Measurements from ENCODE around the gene RHBDD2.
"Not testable (repeated sequence)": the region's sequence is repeated elsewhere in the genome, so short reads cannot be mapped to it uniquely, and the experiment has no call there.

The RHBDD2 gene

DNA sequence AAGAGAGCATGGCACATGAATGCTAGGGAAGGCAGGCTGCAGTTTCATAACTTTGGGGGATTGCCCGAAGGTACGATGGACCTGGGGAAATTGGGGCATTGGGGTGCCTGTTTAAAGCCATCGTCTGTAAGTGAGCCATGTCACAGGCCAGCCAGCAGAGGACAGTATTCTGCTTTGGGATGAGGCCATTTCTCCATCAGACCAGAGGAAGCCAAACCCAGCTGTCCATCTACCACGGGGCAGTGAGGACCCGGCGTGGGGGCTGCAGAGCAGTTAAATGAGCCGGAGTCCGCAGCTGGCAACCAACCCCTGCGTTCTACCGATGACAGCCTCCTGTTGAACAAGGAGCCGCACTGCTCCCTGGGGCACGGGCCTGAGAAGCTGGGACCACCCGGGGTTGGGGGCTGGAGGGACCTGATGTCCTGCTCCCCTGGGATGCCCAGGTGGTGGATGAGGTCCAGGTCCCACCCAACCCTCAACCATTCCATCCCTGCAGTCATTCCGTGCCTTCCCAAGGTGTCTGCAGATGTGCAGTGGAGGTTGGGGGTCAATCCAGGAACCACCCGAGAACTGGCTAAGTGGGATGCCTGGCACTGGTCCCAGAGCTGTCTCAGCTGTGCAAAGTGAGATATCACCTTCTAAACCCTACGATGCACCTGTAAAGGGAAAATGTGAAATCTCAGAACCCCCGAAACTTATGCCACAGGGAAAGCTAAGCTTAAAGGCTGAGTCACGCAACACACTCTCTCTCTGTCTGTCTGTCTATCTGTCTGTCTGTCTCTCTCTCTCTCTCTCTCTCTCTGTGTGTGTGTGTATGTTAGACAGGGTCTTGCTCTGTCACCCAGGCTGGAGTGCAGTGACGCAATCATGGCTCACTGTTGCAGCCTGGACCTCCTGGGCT is 12.1 kb upstream of the RHBDD2 start:
- DNase-seq, result peak; percentile 53

DNA sequence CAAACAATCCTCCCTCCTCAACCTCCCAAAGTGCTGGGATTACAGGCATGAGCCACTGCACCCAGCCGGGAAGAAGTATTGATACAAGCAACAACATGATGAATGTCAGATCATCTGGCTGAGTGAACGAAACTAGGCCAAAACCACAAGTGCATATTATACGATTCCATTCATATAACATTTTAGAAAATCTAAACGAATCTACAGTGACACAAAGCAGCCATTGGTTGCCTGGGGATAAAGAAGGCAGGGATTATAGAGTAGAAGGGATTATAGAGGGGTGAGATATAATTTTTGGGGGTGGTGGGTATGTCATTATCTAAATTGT is 11.5 kb upstream of the RHBDD2 start:
- DNase-seq, result no peak

DNA sequence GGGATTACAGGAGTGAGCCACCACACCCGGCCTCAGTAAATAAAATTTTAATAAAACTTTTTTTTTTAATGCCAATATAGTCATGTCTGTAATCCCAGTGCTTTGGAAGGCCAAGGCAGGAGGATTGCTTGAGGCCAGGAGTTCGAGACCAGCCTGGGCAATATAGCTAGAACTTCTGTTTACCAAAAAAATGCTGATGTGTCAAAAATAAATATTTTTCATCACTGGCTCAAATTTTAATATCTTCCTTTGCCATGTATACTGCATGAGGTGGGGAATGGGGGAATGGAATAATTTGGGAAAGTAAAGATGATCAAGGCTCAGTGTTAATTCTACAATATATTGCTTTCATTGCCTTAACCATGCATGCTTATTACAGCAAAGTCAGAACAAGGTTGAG is 10.7 kb upstream of the RHBDD2 start:
- no peak for DNase-seq

DNA sequence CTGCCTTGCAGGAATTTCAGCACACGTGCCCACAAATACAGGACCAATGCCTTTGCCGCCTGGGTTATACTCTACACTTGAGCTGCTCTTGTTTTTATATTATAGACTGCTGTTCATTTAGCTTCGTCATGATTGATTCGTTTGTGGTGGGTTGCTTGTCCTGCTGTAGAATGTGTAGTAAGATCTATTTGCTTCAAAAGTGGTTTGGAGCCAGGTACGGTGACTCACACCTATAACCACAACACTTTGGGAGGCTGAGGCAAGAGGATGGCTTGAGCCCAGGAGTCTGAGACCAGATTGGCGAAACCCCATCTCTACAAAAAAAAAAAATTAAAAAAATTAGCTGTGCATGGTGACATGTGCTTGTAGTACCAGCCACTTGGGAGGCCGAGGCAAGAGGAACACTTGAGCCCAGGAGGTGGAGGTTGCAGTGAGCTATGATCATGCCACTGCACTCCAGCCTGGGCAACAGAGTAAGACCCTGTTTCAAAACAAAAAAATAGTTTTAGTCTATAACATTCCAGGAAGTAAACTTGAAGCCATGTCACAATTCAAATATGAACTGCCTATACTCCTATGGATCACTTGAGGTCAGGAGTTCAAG is 9.0 kb upstream of the RHBDD2 start:
- no peak for DNase-seq

DNA sequence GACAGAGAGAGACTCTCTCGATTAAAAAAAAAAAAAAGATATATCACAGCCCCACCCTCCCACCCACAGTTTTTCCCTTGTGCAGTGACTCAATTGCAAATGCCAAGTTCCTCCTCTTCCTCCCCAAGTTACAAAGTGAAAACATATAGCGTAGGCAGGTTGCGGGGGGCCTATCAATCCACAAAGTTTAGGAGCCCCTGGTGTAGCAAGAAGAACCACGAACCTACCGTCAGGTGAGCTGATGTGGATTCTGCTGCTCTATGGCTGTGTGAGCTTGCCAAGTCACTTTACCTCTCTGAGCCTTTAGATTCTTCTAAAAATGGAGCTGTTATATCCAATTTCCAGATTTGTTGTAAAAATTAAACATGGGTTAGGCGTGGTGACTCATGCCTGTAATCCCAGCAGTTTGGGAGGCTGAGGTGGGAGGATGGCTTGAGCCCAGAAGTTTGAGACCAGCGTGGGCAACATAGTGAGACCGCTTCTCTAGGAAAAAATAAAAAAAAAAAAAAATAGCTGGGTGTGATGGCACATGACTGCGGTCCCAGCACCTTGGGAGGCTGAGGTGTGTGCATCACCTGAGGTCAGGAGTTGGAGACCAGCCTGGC is 8.2 kb upstream of the RHBDD2 start:
- peak; percentile 22 for DNase-seq

DNA sequence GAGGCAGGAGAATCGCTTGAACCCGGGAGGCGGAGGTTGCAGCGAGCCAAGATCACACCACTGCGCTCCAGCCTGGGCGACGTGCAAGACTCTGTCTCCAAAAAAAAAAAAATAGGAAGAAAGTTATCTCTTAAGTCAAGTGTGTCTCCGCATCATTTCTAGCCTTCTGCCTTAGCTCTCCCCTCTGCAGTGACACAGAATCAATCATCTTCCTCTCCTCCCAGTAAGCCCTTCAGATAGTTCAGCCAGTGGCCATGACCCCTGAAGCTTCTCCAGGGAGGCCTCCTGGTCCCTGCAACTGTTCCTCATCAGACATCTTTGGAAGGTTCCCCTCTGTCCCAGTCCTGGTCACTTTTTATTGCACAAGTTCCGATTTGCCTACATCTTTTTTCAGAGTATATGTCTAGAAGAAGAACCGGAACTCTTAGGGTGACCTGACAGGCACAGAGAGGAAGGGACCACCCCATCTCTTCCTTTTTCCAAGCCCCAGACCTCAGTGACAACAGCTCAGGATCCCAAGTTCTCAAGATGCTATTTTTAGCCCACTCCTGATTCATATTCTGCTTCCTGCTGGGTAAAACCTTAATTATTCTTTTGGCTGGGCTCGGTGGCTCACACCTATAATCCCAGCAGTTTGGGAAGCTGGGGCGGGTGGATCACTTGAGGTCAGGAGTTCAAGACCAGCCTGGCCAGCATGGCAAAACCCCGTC is 6.6 kb upstream of the RHBDD2 start:
- DNase-seq, result no peak

DNA sequence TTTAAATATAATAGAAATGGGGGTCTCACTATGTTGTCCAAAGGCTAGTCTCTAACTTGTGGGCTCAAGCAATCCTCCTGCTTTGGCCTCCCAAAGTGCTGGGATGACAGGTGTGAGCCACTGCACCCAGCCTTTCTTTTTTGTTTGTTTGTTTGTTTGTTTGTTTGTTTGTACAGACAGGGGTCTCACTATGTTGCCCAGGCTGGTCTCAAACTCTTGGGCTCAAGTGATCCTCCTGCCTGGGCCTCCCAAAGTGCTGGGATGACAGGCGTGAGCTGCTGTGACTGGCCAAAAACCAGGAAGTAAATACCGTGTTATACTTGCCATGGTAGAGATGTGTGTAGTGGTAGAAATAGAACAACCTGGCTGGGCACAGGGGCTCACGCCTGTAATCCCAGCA is 4.7 kb upstream of the RHBDD2 start:
- not testable (repeated sequence) for DNase-seq

DNA sequence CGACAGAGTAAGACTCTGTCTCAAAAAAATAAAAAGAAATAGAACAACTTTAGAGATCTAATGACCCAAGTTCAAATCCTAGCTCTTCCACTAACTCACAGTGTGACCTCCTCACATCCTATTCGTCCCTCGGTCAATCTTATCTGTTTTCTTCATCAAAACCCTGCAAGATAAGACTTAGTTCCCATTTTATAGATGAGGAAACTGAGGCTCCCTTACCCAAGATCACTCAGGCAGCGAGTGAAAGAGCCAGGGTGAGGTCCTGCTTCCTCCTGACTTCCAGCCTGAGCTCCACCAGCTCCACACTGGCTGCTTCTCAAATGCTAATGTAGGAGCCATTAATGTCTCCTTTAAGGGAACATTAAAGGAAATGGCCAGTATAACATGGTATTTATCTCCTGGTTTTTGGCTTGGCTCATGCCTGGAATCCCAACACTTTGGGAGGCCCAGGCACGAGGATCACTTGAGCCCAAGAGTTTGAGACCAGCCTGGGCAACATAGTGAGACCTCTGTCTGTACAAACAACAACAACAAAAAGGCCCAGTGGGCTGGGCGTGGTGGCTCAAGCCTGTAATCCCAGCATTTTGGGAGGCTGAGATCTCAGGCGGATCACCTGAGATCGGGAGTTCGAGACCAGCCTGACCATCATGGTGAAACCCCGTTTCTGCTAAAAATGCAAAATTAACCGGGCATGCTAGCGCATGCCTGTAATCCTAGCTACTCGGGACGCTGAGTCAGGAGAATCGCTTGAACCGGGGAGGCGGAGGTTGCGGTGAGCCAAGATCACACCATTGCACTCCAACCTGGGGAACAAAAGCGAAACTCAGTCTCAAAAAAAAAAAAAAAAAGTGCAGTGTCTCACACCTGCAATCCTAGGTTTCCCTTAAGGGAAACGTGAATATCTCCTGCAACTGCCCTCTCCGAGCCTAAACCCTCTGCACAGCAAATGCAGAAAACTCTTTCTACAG is 3.4 kb upstream of the RHBDD2 start:
- no peak for DNase-seq

DNA sequence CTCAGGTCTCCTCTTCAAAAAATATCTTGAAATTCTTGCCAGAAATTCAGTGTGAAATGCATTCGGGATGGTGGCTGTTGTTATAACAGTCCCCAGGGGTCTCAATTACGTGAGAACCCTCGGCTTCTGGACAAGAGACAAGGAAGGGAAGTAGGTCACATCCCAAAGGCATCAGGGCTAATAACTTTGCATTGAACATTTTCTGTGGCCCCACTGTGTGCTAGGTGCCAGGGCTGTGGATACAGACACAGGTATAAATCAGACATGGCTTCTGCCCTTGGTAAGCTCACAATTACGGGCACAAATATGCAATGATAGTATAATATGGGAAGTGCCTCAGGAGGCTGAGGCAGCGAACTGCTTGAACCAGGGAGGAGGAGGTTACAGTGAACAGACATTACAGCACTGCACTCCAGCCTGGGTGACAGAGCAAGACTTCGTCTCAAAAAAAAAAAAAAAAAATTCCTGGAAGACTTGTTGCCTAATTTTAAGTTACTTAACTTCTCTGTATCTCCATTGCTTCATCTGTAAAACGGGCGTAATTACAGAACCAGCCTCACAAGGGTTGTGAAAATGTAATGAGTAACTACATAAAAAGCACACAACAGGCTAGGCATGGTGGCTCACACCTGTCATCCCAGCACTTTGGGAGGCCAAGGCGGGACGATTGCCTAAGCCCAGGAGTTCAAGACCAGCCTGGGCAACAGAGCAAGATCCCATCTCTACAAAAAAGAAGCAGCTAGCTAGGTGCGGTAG is 2.5 kb upstream of the RHBDD2 start:
- no peak for DNase-seq

DNA sequence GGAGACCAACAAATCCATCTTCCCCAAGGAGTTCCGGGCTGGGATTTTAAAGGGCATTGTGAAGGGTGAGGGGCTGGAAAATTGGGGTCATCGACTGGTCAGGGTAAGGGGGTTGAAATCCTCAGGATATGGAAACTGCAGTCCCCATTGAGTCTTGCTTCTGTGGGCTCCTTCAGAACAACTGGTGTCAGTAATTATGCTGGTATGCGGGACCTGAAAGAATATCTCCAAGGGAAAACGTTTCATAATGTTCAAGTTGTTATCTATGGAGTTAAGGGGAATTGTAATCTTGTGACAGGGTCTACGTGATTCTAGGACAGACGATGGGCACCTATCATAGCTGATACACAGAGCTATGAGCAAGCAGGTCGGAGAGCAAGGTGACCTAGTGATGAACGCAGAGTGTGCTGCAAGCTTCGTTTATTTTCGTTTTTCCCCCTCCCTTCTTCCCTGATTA is 494 bp upstream of the RHBDD2 start:
- DNase-seq, result no peak

DNA sequence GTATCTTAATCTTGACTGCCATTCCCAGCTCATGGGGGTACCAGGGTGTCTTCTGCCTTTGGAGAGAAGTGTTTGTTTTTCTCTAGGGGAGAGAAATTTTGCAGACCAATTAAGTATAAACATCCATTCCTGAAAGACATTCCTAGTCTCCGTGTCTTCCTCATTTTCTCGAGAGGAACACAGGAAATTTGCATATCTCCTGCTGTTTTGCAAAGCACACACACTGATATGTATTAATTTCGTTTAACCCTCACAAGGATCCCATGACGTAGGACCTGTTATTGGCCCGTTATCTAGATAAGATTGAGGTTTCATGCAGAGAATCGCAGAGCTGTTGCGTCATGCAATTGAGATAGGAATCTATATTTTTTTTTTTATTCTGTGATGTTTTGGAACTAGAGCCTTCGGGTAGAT is 944 bp downstream of the RHBDD2 start:
- DNase-seq, result peak; percentile 30

DNA sequence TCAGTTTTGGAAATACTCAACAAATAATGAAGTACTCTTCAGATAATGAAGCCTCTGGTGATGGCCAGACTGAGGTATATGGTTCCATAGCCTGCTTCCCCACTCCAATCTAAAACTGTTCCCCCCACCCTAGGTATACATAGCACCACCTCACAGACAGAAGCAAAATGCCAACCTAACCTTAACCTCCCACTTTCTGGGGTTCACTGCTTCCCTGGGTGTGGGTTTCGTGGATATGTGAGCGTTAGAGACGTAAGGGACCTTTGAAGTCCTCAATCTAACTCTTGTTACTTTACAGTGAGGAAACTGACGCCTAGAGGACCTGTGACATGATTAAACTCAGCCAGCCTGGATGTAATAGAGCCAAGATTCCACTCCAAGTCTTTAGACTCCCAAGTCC is 1.4 kb downstream of the RHBDD2 start:
- no peak for DNase-seq

DNA sequence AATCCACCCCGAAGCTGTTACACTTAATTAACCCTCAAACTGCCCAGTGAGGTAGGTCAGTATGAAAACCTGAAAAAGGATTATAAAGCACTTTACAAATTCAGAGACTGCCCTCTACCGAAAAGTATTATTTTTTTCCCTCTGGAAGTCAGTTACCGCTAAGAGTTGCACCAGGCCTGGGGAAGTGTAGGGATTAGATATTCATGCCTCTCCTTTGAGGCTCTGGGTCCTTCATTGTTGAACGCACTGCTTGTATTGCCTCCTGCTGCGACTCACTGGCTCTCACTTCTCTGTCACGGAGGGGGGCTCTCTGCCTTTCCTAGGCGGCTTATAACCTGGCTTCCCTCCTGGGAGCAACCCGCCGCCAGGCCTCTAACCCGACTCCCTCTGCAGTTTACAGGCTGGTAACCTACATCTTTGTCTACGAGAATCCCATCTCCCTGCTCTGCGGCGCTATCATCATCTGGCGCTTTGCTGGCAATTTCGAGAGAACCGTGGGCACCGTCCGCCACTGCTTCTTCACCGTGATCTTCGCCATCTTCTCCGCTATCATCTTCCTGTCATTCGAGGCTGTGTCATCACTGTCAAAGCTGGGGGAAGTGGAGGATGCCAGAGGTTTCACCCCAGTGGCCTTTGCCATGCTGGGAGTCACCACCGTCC is 2.7 kb downstream of the RHBDD2 start:
- no peak for DNase-seq

DNA sequence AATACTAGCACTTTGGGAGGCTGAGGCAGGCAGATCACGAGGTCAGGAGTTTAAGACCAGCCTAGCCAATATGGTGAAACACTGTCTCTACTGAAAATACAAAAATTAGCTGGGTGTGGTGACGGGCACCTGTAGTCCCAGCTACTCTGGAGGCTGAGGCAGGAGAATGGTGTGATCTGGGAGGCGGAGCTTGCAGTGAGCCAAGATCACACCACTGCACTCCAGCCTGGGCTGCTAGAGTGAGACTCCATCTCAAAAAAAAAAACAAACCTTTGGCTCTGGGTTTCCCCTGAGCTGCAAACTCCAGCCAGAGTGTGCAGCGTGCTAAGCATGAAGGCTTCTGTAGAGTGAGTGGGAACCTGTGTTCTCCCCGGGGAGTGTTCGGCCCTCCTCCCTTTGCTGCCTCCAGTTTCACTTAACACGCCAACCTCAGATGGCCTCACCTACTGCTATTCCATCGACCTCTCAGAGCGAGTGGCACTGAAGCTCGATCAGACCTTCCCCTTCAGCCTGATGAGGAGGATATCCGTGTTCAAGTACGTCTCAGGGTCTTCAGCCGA is 4.5 kb downstream of the RHBDD2 start:
- DNase-seq, result not testable (repeated sequence)

DNA sequence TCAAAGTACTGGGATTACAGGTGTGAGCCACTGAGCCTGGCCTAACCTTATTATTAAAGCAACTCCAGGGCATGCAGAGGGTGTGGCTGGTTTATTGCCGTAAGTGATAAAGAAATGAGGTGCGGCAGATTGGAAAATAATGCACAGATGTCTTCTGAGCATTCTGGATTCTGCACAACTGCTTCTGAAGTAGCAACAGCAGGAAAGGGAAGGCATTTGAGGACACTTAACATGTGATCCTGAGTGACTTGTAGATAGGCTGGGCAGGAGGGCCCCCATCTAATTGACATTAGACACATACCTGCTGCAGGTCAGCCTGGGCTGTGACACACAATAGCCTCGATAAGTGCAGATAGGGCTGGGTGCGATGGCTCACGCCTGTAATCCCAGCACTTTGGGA is 5.6 kb downstream of the RHBDD2 start:
- no peak for DNase-seq

DNA sequence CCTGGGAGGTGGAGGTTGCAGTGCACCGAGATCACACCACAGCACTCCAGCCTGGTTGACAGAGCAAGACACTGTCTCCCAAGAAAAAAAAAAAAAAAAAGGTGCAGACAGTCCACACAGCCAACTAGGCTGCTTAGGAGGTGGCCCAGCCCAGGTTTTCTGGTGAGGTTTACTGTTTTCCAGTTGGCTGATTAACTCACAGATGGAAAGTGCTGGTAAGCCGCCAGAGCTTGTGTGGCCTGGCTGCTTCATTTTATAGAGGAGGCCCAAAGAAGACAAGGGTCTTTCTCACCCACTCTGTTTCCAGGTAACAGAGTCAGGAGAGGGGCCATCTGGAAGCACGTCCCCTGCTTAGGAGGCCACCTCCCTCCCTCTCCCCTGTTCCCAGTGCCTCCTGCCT is 6.2 kb downstream of the RHBDD2 start:
- no peak for DNase-seq

DNA sequence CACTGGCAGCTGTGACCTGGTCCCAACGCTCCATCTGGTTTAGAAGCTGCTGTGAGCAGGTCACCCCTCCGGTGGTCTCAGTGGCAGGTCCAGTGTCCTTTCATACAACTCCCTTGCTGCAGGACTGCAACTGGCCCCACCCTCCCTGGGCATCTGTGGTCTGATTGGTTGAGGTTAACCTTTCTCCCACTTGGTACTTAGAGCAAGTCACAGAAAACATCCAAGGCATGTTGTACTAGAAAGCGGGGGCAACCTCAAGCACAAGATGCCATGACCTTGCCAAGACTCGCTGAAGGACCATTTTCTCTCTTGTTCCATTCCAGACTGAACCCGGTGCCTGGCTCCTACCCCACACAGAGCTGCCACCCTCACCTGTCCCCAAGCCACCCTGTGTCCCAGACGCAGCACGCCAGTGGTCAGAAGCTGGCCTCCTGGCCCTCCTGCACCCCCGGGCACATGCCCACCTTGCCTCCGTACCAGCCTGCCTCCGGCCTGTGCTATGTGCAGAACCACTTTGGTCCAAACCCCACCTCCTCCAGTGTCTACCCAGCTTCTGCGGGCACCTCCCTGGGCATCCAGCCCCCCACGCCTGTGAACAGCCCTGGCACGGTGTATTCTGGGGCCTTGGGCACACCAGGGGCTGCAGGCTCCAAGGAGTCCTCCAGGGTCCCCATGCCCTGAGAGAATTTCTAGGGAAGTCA is 9.0 kb downstream of the RHBDD2 start:
- DNase-seq, result no peak

DNA sequence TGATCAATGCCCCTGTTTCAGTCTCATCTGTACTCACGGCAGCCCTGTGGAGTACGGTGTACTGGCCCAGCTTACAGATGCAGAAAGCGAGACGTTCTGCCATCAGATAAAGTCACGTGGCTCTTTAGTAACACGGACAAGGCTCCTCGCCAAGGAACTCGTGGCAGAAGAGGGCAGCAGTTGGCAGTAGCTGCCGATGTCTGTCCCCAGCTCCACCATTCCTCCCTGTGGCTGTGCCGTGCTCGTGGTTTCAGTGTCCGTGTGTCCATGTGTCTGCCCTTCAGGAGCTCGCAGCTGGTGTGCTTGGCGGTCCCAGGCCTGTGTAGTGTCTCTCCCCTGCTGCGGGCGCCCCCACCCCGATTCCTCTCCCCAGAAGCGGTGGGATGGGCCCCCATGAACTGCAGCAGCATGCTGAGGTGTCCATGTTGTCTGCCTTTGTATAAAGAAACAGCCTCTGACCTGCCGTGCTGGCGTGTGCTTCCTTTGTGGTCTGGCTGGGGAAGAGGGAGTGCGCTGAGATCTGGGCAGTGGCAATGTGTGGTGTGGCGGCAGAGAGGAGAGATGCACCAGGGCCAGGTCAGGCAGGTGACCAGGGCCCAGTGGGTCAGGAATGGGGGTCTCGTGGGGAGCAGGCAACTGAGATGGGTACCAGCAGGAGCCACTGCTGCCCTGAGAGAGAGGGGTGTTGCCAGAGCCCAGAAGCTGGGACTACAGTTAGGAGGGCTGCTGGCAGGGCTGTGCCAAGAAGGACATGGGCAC is 9.8 kb downstream of the RHBDD2 start:
- DNase-seq, result no peak

DNA sequence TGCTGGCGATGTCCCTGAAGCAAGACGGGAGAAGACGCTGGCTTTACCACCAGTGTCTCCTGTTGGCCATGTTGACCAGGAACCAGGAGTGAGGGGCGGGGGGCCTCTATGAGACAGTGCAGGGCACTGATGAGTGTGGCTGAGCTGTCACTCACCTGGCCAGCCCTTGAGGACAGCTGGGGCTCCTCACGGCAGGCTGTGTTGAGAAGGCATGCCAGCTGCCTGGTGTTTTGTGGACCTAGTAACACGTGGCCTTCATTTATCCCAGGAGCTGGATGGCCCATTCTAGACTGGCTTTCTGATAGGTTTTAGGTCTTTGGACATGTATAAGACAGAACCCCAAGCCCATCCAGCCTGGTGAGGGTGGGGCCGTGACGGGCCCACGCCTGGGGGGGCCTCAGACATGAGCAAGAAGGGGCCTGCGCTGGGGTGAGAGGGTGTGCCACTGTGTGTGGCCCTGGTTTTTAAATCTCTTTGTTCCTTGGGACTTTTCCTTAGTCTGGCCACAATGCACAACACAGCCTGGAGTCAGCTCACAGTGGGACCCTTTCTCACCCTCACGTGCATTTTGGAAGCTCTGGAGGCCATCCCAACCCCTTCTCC is 10.5 kb downstream of the RHBDD2 start:
- no peak for DNase-seq

All from stimulated activated CD4-positive, alpha-beta T cell treated with anti-CD3 and anti-CD28 coated beads, Interleukin-4, amount 100 ng/mL, for 24 hours (primary cell).